NB4 (cell line): ENCODE results near the gene MYOZ3.

ENCODE experiments used
- CTCF ChIP-seq: IDR thresholded peaks from one replicate; pipeline ENCODE4 v1.5.1; 2012; ENCODE audit warnings: low read depth, low read length
- MAX ChIP-seq: IDR thresholded peaks from 2 replicates; pipeline ENCODE4 v1.6.1; 2011; ENCODE audit warnings: low read depth, low read length
- POLR2A ChIP-seq: IDR thresholded peaks from 2 replicates; pipeline ENCODE4 v1.6.1; 2011; ENCODE audit warnings: mild to moderate bottlenecking; ENCODE audit not compliant: insufficient read length; ENCODE audit errors: extremely low read depth

- TF ChIP-seq CTCF (no peak), POLR2A (no peak), MAX (no peak)
Observed at GRCh38 chr5:150641006-150641570, 20.0 kb upstream of the MYOZ3 start.
